ENCODE results near the gene TTC7B. TPM values are rescaled to one million over a fixed set of nuclear protein-coding genes. Genes with fewer than 3 reads are reported as not detected.
A peak's percentile ranks its signal among the peaks of the same experiment; 100 is the strongest.

The TTC7B gene
- total RNA-seq, 1 donor from 2014 or later: 40.3 TPM

DNA sequence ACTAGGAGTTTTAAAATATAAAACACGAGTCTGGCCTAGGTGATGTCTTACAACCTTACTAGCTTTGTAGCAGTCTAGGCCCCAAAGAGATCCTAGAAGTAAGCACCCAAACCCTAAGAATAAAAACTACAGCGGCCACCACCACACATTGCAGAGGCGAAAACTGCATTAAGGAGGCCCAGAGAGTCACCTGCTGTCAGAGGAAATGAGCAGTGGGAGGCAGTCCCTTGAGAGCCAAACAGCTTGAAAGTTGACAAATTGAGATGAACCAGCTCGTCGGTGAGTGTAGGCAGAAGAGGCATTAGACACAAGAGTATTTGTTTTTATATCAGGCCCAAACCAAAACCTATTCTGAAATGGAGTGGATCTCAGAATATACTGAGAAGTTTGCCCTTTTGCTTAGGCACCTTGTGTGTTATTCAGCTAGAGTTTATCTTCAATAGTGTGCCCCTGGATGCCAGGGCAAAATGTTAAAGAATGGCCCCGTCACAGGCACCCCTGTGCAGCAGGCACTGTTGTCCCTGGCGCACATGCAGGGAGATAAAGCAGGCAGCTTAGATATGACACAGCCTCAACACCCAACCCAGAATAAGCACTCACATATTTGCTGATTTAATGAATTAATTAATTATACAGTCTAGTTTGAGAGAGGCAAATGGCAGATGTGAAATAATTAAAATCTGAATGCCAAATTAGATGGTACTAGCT, 56.7 kb downstream of the TTC7B start:
- Mint-ChIP-seq H3K4me1 (ENCODE audit: low read depth) (peaks cover 10% of the 10 kb centered on the region), H3K27ac (ENCODE audit: unreplicated experiment) (peak overlapping the region; percentile 55), H3K4me3 (ENCODE audit: unreplicated experiment) (peak overlapping the region; percentile 75), H3K9me3 (ENCODE audit: low read depth) (peaks cover 17% of the 10 kb centered on the region), H3K36me3 (ENCODE audit: low read depth) (peaks cover 6% of the 10 kb centered on the region), H3K27me3 (ENCODE audit: low read depth) (no peaks in the 10 kb centered on the region)
- DNase-seq (ENCODE audit: low spot score): no peak
- TF ChIP-seq, protein P1, sequence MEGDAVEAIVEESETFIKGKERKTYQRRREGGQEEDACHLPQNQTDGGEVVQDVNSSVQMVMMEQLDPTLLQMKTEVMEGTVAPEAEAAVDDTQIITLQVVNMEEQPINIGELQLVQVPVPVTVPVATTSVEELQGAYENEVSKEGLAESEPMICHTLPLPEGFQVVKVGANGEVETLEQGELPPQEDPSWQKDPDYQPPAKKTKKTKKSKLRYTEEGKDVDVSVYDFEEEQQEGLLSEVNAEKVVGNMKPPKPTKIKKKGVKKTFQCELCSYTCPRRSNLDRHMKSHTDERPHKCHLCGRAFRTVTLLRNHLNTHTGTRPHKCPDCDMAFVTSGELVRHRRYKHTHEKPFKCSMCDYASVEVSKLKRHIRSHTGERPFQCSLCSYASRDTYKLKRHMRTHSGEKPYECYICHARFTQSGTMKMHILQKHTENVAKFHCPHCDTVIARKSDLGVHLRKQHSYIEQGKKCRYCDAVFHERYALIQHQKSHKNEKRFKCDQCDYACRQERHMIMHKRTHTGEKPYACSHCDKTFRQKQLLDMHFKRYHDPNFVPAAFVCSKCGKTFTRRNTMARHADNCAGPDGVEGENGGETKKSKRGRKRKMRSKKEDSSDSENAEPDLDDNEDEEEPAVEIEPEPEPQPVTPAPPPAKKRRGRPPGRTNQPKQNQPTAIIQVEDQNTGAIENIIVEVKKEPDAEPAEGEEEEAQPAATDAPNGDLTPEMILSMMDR (IDR thresholded peaks at IDR 0.05): no peak

DNA sequence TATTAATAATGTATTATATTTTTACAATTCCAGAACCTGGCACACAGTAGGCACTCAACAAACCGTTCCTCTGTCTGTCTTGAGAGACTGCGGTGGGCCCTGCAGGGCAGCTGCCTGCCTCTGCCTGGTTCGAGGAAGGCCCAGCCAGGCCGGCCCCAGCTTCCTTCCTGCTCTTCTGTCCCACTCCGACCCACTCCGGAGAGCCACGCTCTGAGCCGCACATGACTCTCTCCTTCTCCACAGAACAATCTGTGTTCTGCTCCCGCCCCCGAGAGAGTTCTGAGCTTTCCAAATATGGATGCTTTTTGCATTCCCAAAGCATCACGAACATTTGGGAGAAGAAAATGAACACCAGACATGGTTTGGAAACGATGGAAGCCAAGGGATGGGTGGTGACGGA, 57.3 kb downstream of the TTC7B start:
- H3K4me3 Mint-ChIP-seq (ENCODE audit: unreplicated experiment): peak overlapping the region; percentile 75
- peaks cover 10% of the 10 kb centered on the region for H3K4me1 Mint-ChIP-seq (ENCODE audit: low read depth)
- H3K27ac Mint-ChIP-seq (ENCODE audit: unreplicated experiment): peak overlapping the region; percentile 71
- H3K9me3 Mint-ChIP-seq (ENCODE audit: low read depth): peaks cover 15% of the 10 kb centered on the region
- DNase-seq (ENCODE audit: low spot score): no peak
- peaks cover 6% of the 10 kb centered on the region for H3K36me3 Mint-ChIP-seq (ENCODE audit: low read depth)
- H3K27me3 Mint-ChIP-seq (ENCODE audit: low read depth): no peaks in the 10 kb centered on the region
- TF ChIP-seq, protein P1 (IDR thresholded peaks at IDR 0.05): no peak

DNA sequence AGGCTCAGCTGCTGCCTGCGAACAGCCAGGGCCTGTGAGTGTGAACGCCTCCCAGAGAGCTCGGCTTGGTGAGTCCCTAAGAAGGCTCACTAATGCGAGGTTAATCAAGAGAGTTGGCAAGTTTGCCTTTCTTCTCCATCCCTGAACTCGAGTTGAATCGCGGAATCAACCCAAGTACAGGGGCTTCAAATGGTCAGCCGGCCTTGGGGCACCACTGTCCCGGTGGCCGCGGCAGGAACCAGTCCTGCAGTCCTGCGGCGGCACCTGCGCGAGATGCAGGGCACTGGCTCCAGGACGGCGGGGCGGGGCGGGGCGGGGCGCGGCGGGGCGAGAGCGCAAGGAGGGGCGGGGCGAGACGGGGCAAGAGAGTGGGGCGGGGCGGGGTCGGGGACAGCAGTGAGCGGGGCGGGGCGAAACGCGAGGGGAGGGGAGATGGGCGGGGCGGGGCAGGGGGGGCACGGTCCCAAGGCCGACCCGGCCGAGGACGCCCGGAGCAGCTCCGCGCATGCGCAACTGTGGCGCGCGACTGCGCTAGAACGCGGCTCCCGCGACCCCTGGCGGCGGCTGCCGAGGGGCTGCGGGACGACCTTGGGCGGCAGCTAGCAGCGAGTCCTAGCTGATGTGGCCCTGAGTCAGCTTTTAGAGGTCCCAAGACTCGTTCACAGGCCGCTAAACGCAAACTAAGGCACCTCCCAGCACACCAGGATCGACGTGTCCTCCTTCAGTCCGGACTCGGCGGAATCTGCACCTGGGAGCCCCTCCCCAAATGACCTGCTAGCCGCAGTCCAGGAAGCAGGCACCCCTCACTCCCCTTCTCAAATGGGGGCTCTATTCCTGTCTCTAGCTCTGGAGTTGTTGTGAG, 58.0 kb downstream of the TTC7B start:
- H3K9me3 Mint-ChIP-seq (ENCODE audit: low read depth): peaks cover 12% of the 10 kb centered on the region
- H3K4me3 Mint-ChIP-seq (ENCODE audit: unreplicated experiment): peak overlapping the region; percentile 75
- H3K27me3 Mint-ChIP-seq (ENCODE audit: low read depth): no peaks in the 10 kb centered on the region

DNA sequence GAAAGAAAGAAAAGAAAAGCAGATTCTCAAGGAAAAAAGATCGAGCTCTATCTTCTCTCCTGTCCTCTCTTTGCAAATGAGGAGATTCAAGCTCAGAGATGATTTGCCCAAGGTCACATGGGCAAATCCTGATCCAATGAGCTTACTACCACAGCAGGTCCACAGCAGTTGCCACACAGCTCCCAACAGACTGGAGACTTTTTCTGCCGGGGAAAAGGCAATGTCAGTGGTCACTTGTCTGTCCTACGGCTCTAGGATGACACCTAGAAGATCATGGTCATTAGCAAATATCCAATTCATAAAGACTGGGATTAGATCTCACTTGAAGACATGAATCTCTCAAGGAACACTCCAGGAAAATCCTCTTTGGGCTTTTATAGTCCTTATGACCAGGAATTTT, 58.8 kb downstream of the TTC7B start:
- Mint-ChIP-seq H3K27ac (ENCODE audit: unreplicated experiment) (no peak overlapping the region), H3K27me3 (ENCODE audit: low read depth) (no peaks in the 10 kb centered on the region), H3K9me3 (ENCODE audit: low read depth) (peaks cover 3% of the 10 kb centered on the region), H3K4me1 (ENCODE audit: low read depth) (peaks cover 10% of the 10 kb centered on the region), H3K4me3 (ENCODE audit: unreplicated experiment) (peak overlapping the region; percentile 61), H3K36me3 (ENCODE audit: low read depth) (no peaks in the 10 kb centered on the region)
- DNase-seq (ENCODE audit: low spot score): no peak
- TF ChIP-seq, protein P1 (IDR thresholded peaks at IDR 0.05): no peak

More for the DNA sequence above, 58.0 kb downstream of the TTC7B start:
- TF ChIP-seq, protein P1 (IDR thresholded peaks at IDR 0.05): peak; percentile 94
- peaks cover 4% of the 10 kb centered on the region for H3K36me3 Mint-ChIP-seq (ENCODE audit: low read depth)
- H3K27ac Mint-ChIP-seq (ENCODE audit: unreplicated experiment): peak overlapping the region; percentile 71
- no peak for DNase-seq (ENCODE audit: low spot score)
- H3K4me1 Mint-ChIP-seq (ENCODE audit: low read depth): peaks cover 10% of the 10 kb centered on the region

DNA sequence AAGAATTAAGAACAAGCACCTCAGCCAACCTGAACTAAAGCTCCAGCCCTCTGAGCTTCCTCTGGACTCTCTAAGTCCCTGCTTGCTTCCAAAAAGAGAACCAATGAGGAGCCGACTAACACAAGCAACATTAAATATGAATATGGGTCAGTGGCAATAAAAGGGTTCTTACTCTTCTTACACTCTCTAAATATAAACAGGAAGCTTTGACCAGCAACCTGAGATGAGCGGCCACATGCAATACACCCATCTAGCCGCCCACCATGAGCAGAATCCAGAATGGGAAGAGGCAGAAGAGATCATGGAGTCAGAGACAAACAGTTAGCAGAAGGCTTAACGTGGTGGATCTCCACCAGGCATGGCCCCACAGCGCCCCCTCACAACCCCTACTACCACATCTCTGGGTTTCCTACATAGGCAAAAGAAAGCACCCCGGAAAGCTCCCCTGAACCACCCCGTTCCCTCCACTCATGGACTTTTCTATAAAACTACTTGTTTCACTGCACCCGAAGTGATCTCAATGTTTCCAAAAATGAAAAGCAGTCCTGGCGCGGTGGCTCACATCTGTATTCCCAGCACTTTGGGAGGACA, 59.4 kb downstream of the TTC7B start:
- Mint-ChIP-seq H3K36me3 (ENCODE audit: low read depth) (no peaks in the 10 kb centered on the region), H3K4me3 (ENCODE audit: unreplicated experiment) (no peak overlapping the region), H3K9me3 (ENCODE audit: low read depth) (no peaks in the 10 kb centered on the region), H3K27me3 (ENCODE audit: low read depth) (no peaks in the 10 kb centered on the region), H3K27ac (ENCODE audit: unreplicated experiment) (no peak overlapping the region), H3K4me1 (ENCODE audit: low read depth) (peaks cover 10% of the 10 kb centered on the region)
- no peak for DNase-seq (ENCODE audit: low spot score)
- TF ChIP-seq, protein P1 (IDR thresholded peaks at IDR 0.05): peak; percentile 7
